ENCODE data around the gene PAPLN. TPM values are rescaled to one million over a fixed set of nuclear protein-coding genes. Genes with fewer than 3 reads are reported as not detected.

PAPLN gene
- total and polyA plus RNA-seq, 4 donors, result 0.68 to 2.8 (median 1.3) TPM

DNA sequence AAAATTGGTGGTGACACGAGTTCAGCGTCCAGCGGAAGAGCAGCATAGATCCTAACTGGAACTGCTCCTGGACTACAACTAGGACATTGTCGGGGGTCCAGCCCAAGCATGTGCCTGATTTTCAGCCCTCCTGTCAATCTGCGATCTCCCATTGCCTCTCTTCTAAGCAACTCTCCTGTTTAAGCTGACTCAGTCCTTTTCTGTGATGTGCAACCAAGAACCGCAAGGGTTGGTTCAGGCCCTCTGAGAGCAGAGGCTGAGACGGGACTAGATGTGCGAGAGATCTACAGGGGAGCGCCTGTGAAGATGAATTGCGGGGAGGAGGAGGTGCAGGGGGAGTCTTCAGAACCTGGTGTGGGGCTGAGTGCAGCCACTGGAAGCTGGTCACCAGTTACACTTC, 3.7 kb upstream of the PAPLN start:
- DNase-seq (ENCODE audit: low spot score), result no peak
- H3K9me3 ChIP-seq (ENCODE audit: control insufficient read depth in 4 of 4, low read length in 3 of 4), result no peaks in the 10 kb centered on the region
- TF ChIP-seq NR2F2 (IDR thresholded peaks at IDR 0.05) (no peak), RXRA (IDR thresholded peaks at IDR 0.05) (no peak)
- H3K9ac ChIP-seq (ENCODE audit: low read depth in 1 of 2, low read length in 2 of 2), result no peak overlapping the region
- H3K27ac ChIP-seq (ENCODE audit: low read depth in 1 of 2, low read length in 2 of 2), result no peak overlapping the region
- H3K36me3 ChIP-seq (ENCODE audit: control insufficient read depth in 4 of 4, insufficient read depth in 3 of 4, low read depth in 1 of 4, low read length in 3 of 4), result peaks cover 0 to 4% (median under 1%) of the 10 kb centered on the region in 4 donors
- 91% methylated on average over 10 of the region's 10 CpGs for WGBS
- peaks cover 5 to 14% (median 11%) of the 10 kb centered on the region in 4 donors for H3K4me1 ChIP-seq (ENCODE audit: control insufficient read depth in 4 of 4, insufficient read depth in 4 of 4, low read length in 3 of 4)
- peaks cover 0 to 2% (median 0%) of the 10 kb centered on the region in 4 donors for H3K27me3 ChIP-seq (ENCODE audit: control insufficient read depth in 4 of 4, insufficient read depth in 4 of 4, low read length in 3 of 4)
- no peak overlapping the region for H3K4me3 ChIP-seq (ENCODE audit: low read depth in 1 of 3, low read length in 3 of 3)

DNA sequence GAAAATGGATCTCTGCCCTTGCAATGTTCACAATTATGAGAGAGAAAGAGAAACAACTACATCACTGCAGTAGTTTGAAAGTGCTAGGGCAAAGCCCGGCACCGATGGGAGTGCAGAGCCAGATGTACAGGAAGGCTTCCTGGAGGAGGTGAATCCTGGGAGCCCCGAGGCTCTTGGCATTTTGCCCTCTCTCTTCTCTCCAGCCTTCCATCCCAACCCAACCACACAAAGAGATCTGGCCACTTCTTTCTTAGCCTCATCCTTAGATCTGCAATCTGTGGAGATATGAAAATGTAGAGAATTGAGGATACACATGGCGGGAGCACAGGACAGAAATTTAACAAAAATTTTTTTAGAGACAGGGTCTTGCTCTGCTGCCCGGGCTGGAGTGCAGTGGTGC, 3.3 kb upstream of the PAPLN start:
- no peaks in the 10 kb centered on the region for H3K36me3 ChIP-seq (ENCODE audit: control insufficient read depth in 4 of 4, insufficient read depth in 3 of 4, low read depth in 1 of 4, low read length in 3 of 4)
- H3K9ac ChIP-seq (ENCODE audit: low read depth in 1 of 2, low read length in 2 of 2), result no peak overlapping the region
- H3K9me3 ChIP-seq (ENCODE audit: control insufficient read depth in 4 of 4, low read length in 3 of 4), result no peaks in the 10 kb centered on the region
- no peak overlapping the region for H3K27ac ChIP-seq (ENCODE audit: low read depth in 1 of 2, low read length in 2 of 2)
- peaks cover 0 to 6% (median 2%) of the 10 kb centered on the region in 4 donors for H3K27me3 ChIP-seq (ENCODE audit: control insufficient read depth in 4 of 4, insufficient read depth in 4 of 4, low read length in 3 of 4)
- no peak for DNase-seq (ENCODE audit: low spot score)
- no peak overlapping the region for H3K4me3 ChIP-seq (ENCODE audit: low read depth in 1 of 3, low read length in 3 of 3)
- WGBS, result 85% methylated on average over 5 of the region's 5 CpGs
- peaks cover 5 to 19% (median 13%) of the 10 kb centered on the region in 4 donors for H3K4me1 ChIP-seq (ENCODE audit: control insufficient read depth in 4 of 4, insufficient read depth in 4 of 4, low read length in 3 of 4)
- TF ChIP-seq JUND (IDR thresholded peaks at IDR 0.05) (no peak), TAF1 (conservative IDR thresholded peaks at IDR 0.05) (no peak), YY1 (IDR thresholded peaks at IDR 0.05) (no peak), HNF4G (IDR thresholded peaks at IDR 0.05) (no peak), NR2F2 (IDR thresholded peaks at IDR 0.05) (no peak), HNF4A (conservative IDR thresholded peaks at IDR 0.05) (no peak), EGR1 (IDR thresholded peaks at IDR 0.05; ENCODE audit: low read depth in 2 of 2) (no peak)
- TF ChIP-seq, protein P1, sequence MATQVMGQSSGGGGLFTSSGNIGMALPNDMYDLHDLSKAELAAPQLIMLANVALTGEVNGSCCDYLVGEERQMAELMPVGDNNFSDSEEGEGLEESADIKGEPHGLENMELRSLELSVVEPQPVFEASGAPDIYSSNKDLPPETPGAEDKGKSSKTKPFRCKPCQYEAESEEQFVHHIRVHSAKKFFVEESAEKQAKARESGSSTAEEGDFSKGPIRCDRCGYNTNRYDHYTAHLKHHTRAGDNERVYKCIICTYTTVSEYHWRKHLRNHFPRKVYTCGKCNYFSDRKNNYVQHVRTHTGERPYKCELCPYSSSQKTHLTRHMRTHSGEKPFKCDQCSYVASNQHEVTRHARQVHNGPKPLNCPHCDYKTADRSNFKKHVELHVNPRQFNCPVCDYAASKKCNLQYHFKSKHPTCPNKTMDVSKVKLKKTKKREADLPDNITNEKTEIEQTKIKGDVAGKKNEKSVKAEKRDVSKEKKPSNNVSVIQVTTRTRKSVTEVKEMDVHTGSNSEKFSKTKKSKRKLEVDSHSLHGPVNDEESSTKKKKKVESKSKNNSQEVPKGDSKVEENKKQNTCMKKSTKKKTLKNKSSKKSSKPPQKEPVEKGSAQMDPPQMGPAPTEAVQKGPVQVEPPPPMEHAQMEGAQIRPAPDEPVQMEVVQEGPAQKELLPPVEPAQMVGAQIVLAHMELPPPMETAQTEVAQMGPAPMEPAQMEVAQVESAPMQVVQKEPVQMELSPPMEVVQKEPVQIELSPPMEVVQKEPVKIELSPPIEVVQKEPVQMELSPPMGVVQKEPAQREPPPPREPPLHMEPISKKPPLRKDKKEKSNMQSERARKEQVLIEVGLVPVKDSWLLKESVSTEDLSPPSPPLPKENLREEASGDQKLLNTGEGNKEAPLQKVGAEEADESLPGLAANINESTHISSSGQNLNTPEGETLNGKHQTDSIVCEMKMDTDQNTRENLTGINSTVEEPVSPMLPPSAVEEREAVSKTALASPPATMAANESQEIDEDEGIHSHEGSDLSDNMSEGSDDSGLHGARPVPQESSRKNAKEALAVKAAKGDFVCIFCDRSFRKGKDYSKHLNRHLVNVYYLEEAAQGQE (IDR thresholded peaks at IDR 0.05), result no peak

DNA sequence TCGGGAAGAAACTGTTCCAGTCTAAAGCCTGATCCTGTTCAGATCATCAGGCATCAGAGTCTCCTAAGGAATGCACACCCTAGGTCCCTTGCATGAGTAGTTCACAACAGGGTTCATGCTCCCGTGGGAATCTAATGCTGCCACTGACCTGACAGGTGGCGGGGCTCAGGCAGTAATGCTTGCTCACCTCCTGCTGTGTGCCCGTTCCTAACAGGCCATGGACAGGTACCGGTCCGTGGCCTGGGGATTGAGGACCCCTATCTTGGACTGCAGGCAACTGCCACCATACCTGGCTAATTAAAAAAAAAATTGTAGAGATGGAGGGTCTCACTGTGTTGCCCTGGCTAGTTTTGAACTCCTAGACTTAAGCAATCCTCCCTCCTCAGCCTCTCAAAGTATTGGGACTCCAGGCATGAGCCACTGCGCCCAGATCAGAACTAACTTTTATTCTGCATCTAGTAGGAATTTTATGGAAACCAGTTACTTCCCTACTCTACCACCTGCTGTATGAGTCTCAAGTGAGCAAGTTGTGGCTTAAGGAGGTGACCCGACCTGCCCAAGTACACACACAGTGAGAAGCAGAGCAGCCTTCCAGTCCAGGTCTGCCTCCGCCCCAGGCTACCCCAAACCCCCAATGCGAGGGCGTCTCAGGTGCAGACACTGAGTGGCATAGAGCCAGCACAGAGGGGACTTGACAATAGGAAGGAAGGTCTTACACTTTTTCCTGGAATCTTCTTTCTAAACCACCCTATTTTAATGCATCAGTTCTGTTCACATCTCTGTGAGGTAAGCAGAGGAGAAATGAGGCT, 2.5 kb upstream of the PAPLN start:
- H3K36me3 ChIP-seq (ENCODE audit: control insufficient read depth in 4 of 4, insufficient read depth in 3 of 4, low read depth in 1 of 4, low read length in 3 of 4), result no peaks in the 10 kb centered on the region
- H3K27me3 ChIP-seq (ENCODE audit: control insufficient read depth in 4 of 4, insufficient read depth in 4 of 4, low read length in 3 of 4), result peaks cover 0 to 6% (median 2%) of the 10 kb centered on the region in 4 donors
- H3K27ac ChIP-seq (ENCODE audit: low read depth in 1 of 2, low read length in 2 of 2), result no peak overlapping the region
- no peak overlapping the region for H3K4me3 ChIP-seq (ENCODE audit: low read depth in 1 of 3, low read length in 3 of 3)
- DNase-seq (ENCODE audit: low spot score), result no peak
- H3K9me3 ChIP-seq (ENCODE audit: control insufficient read depth in 4 of 4, low read length in 3 of 4), result no peaks in the 10 kb centered on the region
- peaks cover 5 to 26% (median 19%) of the 10 kb centered on the region in 4 donors for H3K4me1 ChIP-seq (ENCODE audit: control insufficient read depth in 4 of 4, insufficient read depth in 4 of 4, low read length in 3 of 4)
- 86% methylated on average over 11 of the region's 11 CpGs for WGBS
- no peak overlapping the region for H3K9ac ChIP-seq (ENCODE audit: low read depth in 1 of 2, low read length in 2 of 2)
- TF ChIP-seq HNF4A (conservative IDR thresholded peaks at IDR 0.05) (no peak), RXRA (IDR thresholded peaks at IDR 0.05) (no peak), TAF1 (conservative IDR thresholded peaks at IDR 0.05) (no peak), FOXA2 (IDR thresholded peaks at IDR 0.05) (no peak), ATF3 (IDR thresholded peaks at IDR 0.05) (no peak), SP1 (IDR thresholded peaks at IDR 0.05) (no peak), YY1 (IDR thresholded peaks at IDR 0.05) (no peak), GABPA (IDR thresholded peaks at IDR 0.05 in 1 of 2, conservative IDR thresholded peaks at IDR 0.05 in 1 of 2) (no peak), FOXA1 (IDR thresholded peaks at IDR 0.05) (no peak), JUND (IDR thresholded peaks at IDR 0.05) (no peak), NR2F2 (IDR thresholded peaks at IDR 0.05) (no peak), RAD21 (IDR thresholded peaks at IDR 0.05) (no peak)
- TF ChIP-seq, protein P1 (IDR thresholded peaks at IDR 0.05), result no peak
- TF ChIP-seq, protein P2, sequence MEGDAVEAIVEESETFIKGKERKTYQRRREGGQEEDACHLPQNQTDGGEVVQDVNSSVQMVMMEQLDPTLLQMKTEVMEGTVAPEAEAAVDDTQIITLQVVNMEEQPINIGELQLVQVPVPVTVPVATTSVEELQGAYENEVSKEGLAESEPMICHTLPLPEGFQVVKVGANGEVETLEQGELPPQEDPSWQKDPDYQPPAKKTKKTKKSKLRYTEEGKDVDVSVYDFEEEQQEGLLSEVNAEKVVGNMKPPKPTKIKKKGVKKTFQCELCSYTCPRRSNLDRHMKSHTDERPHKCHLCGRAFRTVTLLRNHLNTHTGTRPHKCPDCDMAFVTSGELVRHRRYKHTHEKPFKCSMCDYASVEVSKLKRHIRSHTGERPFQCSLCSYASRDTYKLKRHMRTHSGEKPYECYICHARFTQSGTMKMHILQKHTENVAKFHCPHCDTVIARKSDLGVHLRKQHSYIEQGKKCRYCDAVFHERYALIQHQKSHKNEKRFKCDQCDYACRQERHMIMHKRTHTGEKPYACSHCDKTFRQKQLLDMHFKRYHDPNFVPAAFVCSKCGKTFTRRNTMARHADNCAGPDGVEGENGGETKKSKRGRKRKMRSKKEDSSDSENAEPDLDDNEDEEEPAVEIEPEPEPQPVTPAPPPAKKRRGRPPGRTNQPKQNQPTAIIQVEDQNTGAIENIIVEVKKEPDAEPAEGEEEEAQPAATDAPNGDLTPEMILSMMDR (IDR thresholded peaks at IDR 0.05; ENCODE audit: low read depth, low read length, missing input control), result no peak

All from liver (tissue), 9 donors.